Activated gamma-delta T cell treated with anti-CD3 and anti-CD28 coated beads, Interleukin-2, amount 50 U/mL, for 16 hours (primary cell): ENCODE data around the gene SNX4.
"Not testable (repeated sequence)": the region's sequence is repeated elsewhere in the genome, so short reads cannot be mapped to it uniquely, and the experiment has no call there.

Source experiments
- DNase-seq: peaks from one replicate; pipeline ENCODE4 v3.0.0-alpha.2; 2020; ENCODE audit warnings: low read depth

The SNX4 gene

GRCh38 chr3:125519678-125520562 lies at the start of gene SNX4:
Gene SNX4 (minus strand): TSS chr3:125520202. CDS start chr3:125520172, 30 bp downstream.
- DNase-seq, result peak; percentile 78

DNA sequence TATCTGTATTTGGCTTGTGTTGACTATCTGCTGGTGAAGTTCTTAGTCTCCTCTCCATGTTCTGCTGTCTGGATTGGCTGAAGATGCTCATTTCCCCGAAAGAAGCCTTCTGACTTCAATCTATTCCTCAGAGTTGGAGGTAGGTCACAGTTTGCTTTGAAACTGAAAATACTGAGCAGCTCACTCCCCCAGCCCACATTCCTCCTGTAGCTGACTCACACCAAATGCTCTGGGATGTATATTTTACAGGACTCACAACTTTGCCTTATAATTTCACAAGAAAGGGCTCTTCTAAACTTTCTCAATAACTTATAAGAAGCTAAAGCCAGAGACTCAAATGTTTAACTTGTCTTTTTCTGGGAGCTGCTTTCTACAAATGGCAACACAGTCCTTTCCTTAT lies 36.3 kb upstream of the SNX4 start:
- no peak for DNase-seq

GRCh38 chr3:125552401-125552800 lies 32.4 kb upstream of the SNX4 start:
- no peak for DNase-seq

- no peak for DNase-seq
Observed at GRCh38 chr3:125528920-125529319, 8.9 kb upstream of the SNX4 start.

DNA sequence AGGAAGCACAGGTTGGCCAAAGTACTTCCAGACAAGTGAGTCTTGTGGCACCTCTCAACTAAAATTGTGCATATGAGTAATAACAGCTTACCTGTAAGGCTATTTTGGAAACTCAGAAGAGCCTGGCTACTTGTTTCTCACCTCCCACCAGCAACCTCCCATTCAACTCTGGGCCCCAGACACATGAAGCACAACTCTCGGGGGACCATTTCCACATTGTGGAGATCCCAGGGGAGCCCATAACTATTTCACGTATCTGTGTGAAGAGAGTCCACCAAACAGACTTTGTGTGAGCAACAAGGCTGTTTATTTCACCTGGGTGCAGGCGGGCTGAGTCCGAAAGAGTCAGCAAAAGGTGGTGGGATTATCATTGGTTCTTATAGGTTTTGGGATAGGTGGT lies 5.2 kb upstream of the SNX4 start:
- no peak for DNase-seq

DNA sequence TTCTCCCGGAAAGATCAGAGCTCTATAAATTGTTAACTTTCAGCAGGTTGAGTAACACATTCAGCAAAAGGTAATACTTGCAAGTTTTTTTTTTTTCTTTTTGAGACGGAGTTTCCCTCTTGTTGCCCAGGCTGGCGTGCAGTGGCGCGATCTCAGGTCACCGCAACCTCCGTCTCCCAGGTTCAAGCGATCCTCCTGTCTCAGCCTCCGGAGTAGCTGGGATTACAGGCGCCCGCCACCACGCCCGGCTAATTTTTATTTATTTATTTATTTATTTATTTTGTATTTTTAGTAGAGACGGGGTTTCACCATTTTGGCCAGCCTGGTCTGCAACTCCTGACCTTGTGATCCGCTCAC lies 539 bp upstream of the SNX4 start:
- DNase-seq, result not testable (repeated sequence)

GRCh38 chr3:125515421-125515820 lies 4.6 kb downstream of the SNX4 start:
- no peak for DNase-seq

- DNase-seq, result no peak
Observed at GRCh38 chr3:125513490-125514115, 6.4 kb downstream of the SNX4 start.

GRCh38 chr3:125512135-125512920 lies 7.7 kb downstream of the SNX4 start:
- DNase-seq, result no peak

GRCh38 chr3:125511420-125512118 lies 8.4 kb downstream of the SNX4 start:
- no peak for DNase-seq

DNA sequence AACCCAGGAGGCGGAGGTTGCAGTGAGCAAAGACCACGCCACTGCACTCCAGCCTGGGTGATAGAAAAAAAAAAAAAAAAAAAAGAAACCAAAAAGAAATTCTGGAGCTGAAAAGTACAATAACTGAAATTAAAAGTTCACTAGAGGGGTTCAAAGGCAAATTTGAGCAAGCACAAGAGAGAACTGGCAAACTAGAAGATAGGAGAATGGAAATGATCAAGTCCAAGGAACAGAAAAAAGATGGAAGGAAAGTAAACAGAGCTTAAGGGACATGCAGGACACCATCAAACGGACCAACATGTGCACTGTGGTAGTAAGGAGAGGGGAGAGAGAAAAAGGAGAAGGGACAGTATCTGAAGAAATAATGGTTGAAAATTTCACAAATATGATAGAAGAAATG lies 12.9 kb downstream of the SNX4 start:
- no peak for DNase-seq

- no peak for DNase-seq
Observed at GRCh38 chr3:125498630-125499029, 21.4 kb downstream of the SNX4 start.

DNA sequence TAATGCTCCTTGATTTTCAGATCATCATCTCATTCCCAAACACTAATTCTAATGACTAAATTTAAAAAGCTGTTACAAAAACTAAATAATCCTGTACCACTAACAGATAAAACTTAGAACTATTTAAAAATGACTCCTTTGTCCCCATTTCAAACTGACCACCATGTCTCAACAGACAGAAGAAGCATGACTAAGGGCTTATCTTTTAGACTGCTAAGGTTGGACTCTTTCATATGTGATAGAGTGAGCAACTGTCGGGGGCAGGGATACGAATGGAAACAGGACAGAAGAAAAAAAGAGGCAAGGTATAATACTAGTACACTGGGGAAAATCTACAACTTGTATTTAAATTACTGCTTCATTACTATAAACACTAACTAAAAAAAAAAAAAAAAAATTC lies 23.3 kb downstream of the SNX4 start:
- no peak for DNase-seq

- DNase-seq, result no peak
Observed at GRCh38 chr3:125482406-125482805, 37.6 kb downstream of the SNX4 start.

DNA sequence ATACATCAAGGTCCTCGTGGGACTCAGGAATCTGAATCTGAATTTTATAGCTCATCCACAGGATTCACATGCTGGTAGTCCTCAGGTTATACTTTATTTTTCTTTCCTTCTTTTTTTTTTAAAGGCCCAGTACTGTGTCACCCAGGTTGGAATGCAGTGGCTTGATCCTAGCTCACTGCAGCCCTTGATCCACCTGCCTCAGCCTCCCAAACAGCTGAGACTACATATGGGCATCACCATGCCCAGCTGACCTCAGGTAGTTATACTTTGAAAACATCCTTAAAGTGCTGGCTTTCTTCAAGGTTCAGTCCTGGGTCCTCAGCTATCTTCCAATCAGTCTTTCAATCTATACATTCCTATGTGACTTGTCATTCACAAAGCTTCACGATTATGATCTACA lies 38.2 kb downstream of the SNX4 start:
- DNase-seq, result no peak

DNA sequence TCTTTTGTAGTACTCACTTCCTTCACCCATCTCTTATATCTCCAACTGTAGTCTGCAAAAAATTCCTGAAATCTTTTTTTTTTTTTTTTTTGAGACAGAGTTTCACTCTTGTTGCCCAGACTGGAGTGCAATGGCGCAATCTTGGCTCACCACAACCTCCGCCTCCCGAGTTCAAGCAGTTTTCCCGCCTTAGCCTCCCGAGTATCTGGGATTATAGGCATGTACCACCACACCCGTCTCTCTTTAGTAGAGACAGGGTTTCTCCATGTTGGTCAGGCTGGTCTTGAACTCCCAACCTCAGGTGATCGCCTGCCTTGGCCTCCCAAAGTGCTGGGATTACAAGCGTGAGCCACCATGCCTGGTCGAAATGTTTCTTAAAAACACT lies 38.6 kb downstream of the SNX4 start:
- DNase-seq, result not testable (repeated sequence)

GRCh38 chr3:125480656-125481374 lies 39.2 kb downstream of the SNX4 start:
- no peak for DNase-seq

- DNase-seq, result no peak
Observed at GRCh38 chr3:125479091-125479490, 40.9 kb downstream of the SNX4 start.

DNA sequence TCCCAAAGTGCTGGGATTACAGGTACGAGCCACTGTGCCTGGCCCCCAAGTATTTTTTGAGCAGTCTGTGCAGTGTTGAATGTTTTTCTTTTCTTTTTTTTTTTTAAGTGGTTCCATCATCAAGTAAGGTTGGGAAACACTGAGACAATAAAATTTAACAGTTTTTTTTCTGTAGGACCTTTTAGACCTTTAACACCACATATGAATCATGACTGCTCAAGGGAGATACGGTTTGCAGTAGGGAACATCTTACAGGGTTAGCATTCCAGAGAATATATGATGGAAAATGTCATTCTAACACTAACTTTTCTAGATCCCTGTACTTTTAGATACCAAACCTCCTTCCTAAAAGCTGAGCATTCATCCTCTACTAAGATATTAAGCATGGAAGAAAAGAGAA lies 41.7 kb downstream of the SNX4 start:
- DNase-seq, result no peak

DNA sequence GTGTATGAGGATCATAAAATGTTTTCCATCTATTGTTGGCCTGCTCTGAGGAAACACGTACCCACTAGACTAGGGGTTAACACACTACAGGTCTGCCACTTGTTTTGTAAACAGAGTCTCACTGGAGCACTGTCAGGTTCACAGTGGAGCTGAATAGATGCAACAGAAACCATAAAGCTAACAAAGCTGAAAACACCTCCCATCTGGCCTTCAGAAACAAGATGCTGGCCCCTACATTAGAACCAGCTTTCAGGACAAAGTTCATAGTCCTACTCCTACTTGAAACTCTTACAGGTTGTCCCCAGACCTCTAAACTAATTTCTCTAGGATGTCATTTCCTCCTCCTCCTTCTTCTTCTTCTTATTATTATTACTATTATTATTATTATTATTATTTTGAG lies 42.3 kb downstream of the SNX4 start:
- DNase-seq, result no peak

GRCh38 chr3:125470671-125471070 lies 49.3 kb downstream of the SNX4 start:
- DNase-seq, result no peak
